ENCODE results near the gene SOHLH1. TPM values are rescaled to one million over a fixed set of nuclear protein-coding genes. Genes with fewer than 3 reads are reported as not detected.

SOHLH1 gene
- polyA plus RNA-seq, 1 of the 3 experiments (the other 2 are of a cell fraction) = not detected

DNA sequence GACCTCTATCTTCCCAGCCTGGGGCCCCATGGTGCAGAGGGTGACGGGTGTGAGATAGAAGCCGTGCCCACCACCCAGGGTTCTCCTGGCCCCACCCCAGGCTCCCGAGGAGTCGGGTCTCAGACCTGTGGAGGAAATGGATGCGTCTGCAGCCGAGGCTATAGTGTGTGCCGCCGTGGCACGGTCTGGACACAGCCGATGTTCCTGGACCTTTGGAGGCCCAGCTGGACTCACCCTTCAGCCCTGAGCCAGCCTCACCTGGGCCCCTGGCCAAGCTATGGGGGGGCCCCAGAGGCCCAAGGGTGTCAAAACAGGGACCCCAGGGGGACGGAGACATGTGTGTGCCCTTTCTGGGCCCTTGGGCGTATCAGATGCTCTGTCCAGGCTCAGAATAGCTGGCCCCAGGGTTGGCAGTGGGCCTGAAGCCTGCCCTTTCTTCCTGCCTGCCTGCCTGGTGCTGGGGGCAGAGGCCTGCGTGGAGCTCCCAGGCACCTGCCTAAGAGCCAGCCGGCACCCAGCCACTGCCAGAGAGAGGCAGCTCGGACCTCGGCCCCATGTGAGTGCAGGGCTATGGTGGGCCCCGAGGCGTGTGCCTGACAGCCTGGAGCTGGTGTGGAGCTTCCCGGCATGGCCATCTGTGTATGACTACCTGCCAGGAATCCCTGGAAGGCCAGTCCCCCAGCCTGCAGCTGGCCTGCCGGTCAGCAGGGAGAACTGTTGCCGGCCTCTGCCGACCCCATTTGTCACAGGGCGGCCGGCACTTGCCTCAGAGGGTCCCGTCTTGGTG lies 44.5 kb upstream of the SOHLH1 start:
- ChIA-PET POLR2A (no interaction called here), CTCF (interaction anchor here (1.2 kb wide), 1 partner anchor 42 kb away, joined by 4 read pairs; the partner anchor contains the start of gene KCNT1)
- Histone ChIP-seq H3K9me3 (no peaks in the 10 kb centered on the region), H2AFZ (ENCODE audit: low read depth) (no peak overlapping the region), H3K4me2 (no peak overlapping the region), H3K27ac (ENCODE audit: low read depth in 2 of 2, low read length in 1 of 2) (no peak overlapping the region), H3K4me1 (ENCODE audit: control insufficient read depth in 1 of 2, insufficient read depth in 2 of 2, low read depth in 1 of 2, low read length in 1 of 2) (no peaks in the 10 kb centered on the region), H3K27me3 (ENCODE audit: insufficient read depth) (no peaks in the 10 kb centered on the region), H3K36me3 (replicated peaks in 1 of 2; ENCODE audit: control insufficient read depth in 1 of 2, insufficient read depth in 2 of 2, low read length in 1 of 2) (no peaks in the 10 kb centered on the region), H3K79me2 (ENCODE audit: insufficient read depth) (no peaks in the 10 kb centered on the region), H3K9me2 (no peaks in the 10 kb centered on the region), H3K4me3 (ENCODE audit: low read depth in 2 of 2, low read length in 1 of 2) (no peak overlapping the region), H3K9ac (no peak overlapping the region), H3F3A (replicated peaks; ENCODE audit: insufficient read depth) (no peaks in the 10 kb centered on the region), H4K20me1 (ENCODE audit: insufficient read depth) (no peaks in the 10 kb centered on the region)
- 69% methylated on average over 13 of the region's 25 CpGs for WGBS (ENCODE audit: low lambda C conversion rate)
- TF ChIP-seq FOXJ3 (CRISPR knock-in tag; IDR thresholded peaks at IDR 0.05) = no peak
- DNase-seq = no peak

DNA sequence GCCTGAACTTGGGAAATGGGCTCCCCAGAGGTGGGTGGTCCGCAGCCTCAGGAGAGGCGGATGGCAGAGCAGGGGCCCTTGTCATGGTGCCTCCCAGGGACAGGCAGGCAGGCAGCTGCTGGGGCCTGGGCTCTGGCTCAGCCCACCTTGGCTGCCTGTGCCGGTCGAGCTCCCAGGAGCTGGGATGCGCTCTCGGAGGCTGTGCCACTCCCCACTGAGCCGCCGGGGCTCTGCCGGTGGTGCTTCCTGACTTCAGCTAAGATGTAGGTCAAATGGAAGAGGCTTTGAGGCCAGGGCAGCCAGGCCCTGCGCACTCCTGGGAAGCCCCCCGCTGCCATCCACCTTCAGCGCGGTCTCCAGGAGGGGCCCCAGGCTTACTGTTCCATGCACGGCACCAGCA lies 43.7 kb upstream of the SOHLH1 start:
- POLR2A ChIA-PET = no interaction called here

DNA sequence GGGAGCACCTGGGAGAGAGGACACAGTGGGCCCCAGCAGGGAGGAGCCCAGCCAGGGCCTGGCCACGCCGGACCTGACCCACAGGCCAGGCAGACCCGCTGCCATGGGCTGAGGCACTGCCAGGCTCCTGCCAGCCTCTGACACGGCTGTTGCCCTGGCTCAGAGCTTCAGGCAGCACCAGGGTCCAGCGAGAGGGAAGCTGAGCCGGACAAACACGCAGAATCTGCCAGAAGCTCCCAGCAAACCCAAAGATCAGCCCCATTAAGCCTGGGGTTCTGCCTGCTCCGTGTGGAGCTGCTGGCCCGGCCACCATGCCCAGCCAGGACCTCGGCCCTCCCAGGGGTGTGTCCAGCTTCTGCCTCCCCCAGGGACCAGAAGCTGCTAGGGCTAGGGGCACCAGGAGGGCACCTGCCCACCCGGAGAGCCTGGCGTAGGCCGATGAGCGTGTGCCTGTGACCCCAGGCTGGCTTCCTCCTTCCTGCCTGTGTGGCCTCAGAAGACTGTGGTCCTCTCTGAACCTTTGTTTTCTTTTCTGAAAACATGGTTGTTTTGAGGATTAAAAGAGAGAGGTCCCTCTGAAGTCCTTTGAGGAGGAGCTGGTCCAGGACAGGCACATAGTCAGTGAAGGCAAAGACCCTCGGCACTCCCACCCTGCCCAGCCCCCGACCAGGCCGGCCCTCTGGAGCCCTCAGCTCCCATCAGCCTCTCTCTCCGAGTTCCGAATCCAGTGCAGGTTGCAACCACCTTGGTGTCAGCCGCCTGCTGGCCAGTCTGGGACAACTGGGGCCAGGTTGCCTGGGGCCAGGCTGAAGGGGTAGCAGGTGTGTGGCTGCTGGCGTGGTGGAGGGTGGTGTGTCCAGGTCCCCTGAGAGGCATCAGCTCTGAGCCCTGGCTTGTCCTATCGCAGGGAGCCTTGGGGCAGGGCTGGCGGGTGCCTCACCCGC lies 42.3 kb upstream of the SOHLH1 start:
- Histone ChIP-seq H3K27me3 (ENCODE audit: insufficient read depth) (no peaks in the 10 kb centered on the region), H4K20me1 (ENCODE audit: insufficient read depth) (no peaks in the 10 kb centered on the region), H3K36me3 (replicated peaks in 1 of 2; ENCODE audit: control insufficient read depth in 1 of 2, insufficient read depth in 2 of 2, low read length in 1 of 2) (no peaks in the 10 kb centered on the region), H3K27ac (ENCODE audit: low read depth in 2 of 2, low read length in 1 of 2) (no peak overlapping the region), H2AFZ (ENCODE audit: low read depth) (no peak overlapping the region), H3K9me3 (no peaks in the 10 kb centered on the region), H3K4me1 (ENCODE audit: control insufficient read depth in 1 of 2, insufficient read depth in 2 of 2, low read depth in 1 of 2, low read length in 1 of 2) (no peaks in the 10 kb centered on the region), H3K9ac (no peak overlapping the region), H3K4me2 (no peak overlapping the region), H3K79me2 (ENCODE audit: insufficient read depth) (no peaks in the 10 kb centered on the region), H3K9me2 (no peaks in the 10 kb centered on the region), H3F3A (replicated peaks; ENCODE audit: insufficient read depth) (no peaks in the 10 kb centered on the region), H3K4me3 (ENCODE audit: low read depth in 2 of 2, low read length in 1 of 2) (no peak overlapping the region)
- ChIA-PET CTCF (interaction anchor here (0.6 to 0.9 kb wide), 2 partner anchors 138 to 264 kb away, joined by 3 read pairs; no protein-coding TSS in a partner anchor), POLR2A (no interaction called here)
- TF ChIP-seq YY1 (IDR thresholded peaks at IDR 0.05; ENCODE audit: low read depth) = no peak
- TF ChIP-seq JUND (IDR thresholded peaks at IDR 0.05) = no peak
- no peak for TF ChIP-seq CHD2 (IDR thresholded peaks at IDR 0.05; ENCODE audit: low read length, partially characterized antibody)
- TF ChIP-seq PBX3 (IDR thresholded peaks at IDR 0.05) = no peak
- TF ChIP-seq USF1 (IDR thresholded peaks at IDR 0.05; ENCODE audit: borderline replicate concordance, low read depth) = no peak
- TF ChIP-seq EP300 (IDR thresholded peaks at IDR 0.05; ENCODE audit: borderline replicate concordance in 1 of 2, low read depth in 1 of 2, low read length in 1 of 2) = no peak
- TF ChIP-seq MEF2A (IDR thresholded peaks at IDR 0.05; ENCODE audit: borderline replicate concordance, low read depth) = no peak
- TF ChIP-seq RAD21 (IDR thresholded peaks at IDR 0.05; ENCODE audit: low read length) = no peak
- WGBS (ENCODE audit: low lambda C conversion rate) = 56% methylated on average over 16 of the region's 24 CpGs
- DNase-seq = no peak

More for the DNA sequence above, 43.7 kb upstream of the SOHLH1 start:
- H3K9me2 ChIP-seq = no peaks in the 10 kb centered on the region
- TF ChIP-seq TEAD4 (IDR thresholded peaks at IDR 0.05; ENCODE audit: borderline replicate concordance, insufficient read depth) (no peak), RAD21 (IDR thresholded peaks at IDR 0.05; ENCODE audit: low read length) (no peak), GABPA (IDR thresholded peaks at IDR 0.05; ENCODE audit: low read depth) (no peak), ELF1 (IDR thresholded peaks at IDR 0.05) (no peak)
- no peaks in the 10 kb centered on the region for H3K9me3 ChIP-seq
- no peaks in the 10 kb centered on the region for H3K4me1 ChIP-seq (ENCODE audit: control insufficient read depth in 1 of 2, insufficient read depth in 2 of 2, low read depth in 1 of 2, low read length in 1 of 2)
- H3F3A ChIP-seq (replicated peaks; ENCODE audit: insufficient read depth) = no peaks in the 10 kb centered on the region
- WGBS (ENCODE audit: low lambda C conversion rate) = 73% methylated on average over 2 of the region's 14 CpGs
- DNase-seq = no peak
- no peak overlapping the region for H3K4me2 ChIP-seq
- H3K4me3 ChIP-seq (ENCODE audit: low read depth in 2 of 2, low read length in 1 of 2) = no peak overlapping the region
- H3K79me2 ChIP-seq (ENCODE audit: insufficient read depth) = no peaks in the 10 kb centered on the region
- no peak overlapping the region for H3K27ac ChIP-seq (ENCODE audit: low read depth in 2 of 2, low read length in 1 of 2)
- no peaks in the 10 kb centered on the region for H3K36me3 ChIP-seq (replicated peaks in 1 of 2; ENCODE audit: control insufficient read depth in 1 of 2, insufficient read depth in 2 of 2, low read length in 1 of 2)
- no peaks in the 10 kb centered on the region for H3K27me3 ChIP-seq (ENCODE audit: insufficient read depth)
- no peak overlapping the region for H2AFZ ChIP-seq (ENCODE audit: low read depth)
- H4K20me1 ChIP-seq (ENCODE audit: insufficient read depth) = no peaks in the 10 kb centered on the region
- CTCF ChIA-PET = no interaction called here
- H3K9ac ChIP-seq = no peak overlapping the region

Data from SK-N-SH (cell line).